GM12801 (cell line): ENCODE results near the gene RAB40A.

Source experiments
- CTCF ChIP-seq: IDR thresholded peaks from one replicate; pipeline ENCODE4 v1.5.1; 2011; ENCODE audit warnings: control low read depth; ENCODE audit not compliant: insufficient read length; ENCODE audit errors: extremely low read depth

Gene RAB40A

GRCh38 chrX:103477496-103477895, 41.8 kb downstream of the RAB40A start:
- no peak for TF ChIP-seq CTCF

- no peak for TF ChIP-seq CTCF
These were observed 43.9 kb downstream of the RAB40A start for GRCh38 chrX:103475381-103475780.

- TF ChIP-seq CTCF = no peak
These were observed 51.4 kb downstream of the RAB40A start for GRCh38 chrX:103467887-103468286.

- TF ChIP-seq CTCF = no peak
These were observed 52.1 kb downstream of the RAB40A start for GRCh38 chrX:103467156-103467555.

- TF ChIP-seq CTCF = no peak
These were observed 54.5 kb downstream of the RAB40A start for GRCh38 chrX:103464774-103465117.

- TF ChIP-seq CTCF = no peak
These were observed 55.1 kb downstream of the RAB40A start for GRCh38 chrX:103464072-103464773.

- no peak for TF ChIP-seq CTCF
These were observed 58.1 kb downstream of the RAB40A start for GRCh38 chrX:103461156-103461555.

GRCh38 chrX:103453655-103454054, 65.6 kb downstream of the RAB40A start:
- no peak for TF ChIP-seq CTCF
